GM19240 (cell line): ENCODE measurements around the gene SLBP.
"Not testable (repeated sequence)": the region's sequence is repeated elsewhere in the genome, so short reads cannot be mapped to it uniquely, and the experiment has no call there.

Source experiments
- DNase-seq: peaks from one replicate; pipeline ENCODE4 v3.0.0; 2011; ENCODE audit warnings: low spot score; ENCODE audit not compliant: insufficient read length

Gene SLBP

DNA sequence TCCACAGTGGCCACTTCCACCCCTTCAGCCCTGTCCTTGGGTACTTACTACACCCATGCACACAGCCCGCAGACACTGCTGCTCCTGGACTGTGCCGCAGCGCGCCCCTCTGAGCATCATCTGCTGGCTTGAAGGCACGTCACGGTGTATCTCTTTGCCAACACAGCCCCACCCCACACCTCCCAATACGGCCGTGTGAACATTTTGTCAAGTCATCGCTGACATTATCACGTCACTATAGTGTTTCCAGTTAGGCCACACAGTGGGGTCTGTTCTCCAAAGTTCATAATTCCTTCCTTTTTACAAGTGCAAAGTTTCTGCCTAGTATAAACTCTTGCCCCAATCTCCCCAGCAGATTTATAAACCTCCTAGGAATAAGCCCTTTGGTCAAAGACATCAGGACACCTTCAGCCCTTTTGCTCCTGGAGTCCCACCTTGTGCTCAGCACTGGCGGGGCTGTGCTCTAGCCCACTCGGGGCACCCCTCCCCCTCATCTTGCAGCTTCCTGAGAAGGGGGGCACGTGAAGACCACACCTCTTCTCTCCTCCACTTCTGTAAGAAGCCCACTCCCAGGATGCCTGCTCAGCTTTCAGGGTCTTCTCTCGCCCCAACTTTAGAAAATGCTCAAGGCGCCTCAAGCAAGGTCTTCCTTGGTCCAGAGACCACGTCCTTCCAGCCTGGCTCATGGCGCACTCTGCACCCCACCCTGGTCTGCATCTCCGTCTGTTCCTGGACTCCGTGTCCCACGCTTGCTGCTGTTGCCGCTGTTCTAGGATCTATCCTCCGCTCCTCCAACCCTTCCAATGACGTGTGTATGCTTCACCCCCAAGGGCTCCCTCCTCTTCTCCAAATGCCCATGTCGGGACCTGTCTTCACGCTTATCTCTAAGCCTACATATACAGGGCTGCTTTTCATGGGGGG is 35.3 kb downstream of the SLBP start:
- DNase-seq = no peak

DNA sequence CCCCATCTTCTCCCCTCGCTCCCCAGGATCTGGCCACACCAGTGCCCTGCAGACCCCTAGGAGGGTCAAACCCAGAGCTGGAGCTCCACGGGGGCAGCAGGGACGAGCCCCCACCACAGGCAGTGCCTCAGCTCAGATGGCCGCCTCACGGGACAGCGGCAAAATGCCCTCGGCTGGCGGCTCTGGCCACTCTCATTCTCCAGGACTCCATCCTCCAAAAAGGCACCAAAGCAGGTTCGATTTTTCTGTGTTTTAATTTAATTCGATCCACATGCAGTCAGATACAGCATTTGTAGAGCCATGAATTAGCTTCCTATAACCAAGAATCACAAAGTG is 36.3 kb downstream of the SLBP start:
- DNase-seq = no peak

- no peak for DNase-seq
Observed at GRCh38 chr4:1675136-1675801, 36.9 kb downstream of the SLBP start.

- no peak for DNase-seq
Observed at GRCh38 chr4:1674682-1675081, 37.4 kb downstream of the SLBP start.

DNA sequence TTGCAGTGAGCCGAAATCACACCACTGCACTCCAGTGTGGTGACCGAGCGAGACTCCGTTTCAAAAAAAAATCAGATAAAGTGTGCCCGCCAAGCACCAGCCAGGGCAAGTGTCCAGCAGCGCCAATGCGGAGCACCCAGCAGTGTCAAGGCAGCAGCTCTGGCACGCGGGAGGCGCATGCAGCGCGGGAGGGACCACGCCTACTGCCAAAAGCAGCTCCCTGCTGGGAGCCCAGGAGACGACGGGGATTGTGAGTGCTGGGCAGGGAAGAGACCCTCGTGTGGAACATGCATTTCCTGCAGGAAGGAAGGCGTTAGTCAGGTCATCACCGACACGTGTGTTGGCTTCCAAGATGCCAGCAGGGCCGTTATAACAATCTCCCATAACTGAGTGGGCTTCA is 38.4 kb downstream of the SLBP start:
- DNase-seq = no peak

DNA sequence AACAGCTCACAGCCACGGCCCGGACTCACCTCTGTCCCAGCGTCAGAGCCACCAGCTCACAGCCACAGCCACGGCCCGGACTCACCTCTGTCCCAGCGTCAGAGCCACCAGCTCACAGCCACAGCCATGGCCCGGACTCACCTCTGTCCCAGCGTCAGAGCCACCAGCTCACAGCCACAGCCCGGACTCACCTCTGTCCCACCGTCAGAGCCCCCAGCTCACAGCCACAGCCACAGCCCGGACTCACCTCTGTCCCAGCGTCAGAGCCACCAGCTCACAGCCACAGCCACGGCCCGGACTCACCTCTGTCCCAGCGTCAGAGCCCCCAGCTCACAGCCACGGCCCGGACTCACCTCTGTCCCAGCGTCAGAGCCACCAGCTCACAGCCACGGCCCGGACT is 41.1 kb downstream of the SLBP start:
- DNase-seq = not testable (repeated sequence)

DNA sequence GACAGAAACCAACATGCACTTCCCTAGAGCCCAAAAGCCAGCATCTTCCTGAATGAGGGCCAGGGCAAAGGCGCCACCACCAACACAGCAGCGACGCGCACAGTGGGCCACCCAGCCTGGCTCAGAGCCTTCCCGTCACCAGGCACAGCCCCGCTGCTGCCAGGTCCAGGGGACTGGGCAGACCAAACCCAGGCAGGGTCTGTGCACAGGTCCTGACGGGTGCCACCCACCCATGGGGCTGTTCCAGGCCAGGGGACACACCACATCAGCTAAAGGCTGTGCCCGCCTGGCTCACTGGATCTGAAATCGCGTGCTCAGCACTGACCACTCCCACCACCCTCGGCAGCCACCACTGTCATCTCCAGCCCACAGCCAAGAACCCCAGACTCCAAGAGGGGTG is 41.8 kb downstream of the SLBP start:
- no peak for DNase-seq

DNA sequence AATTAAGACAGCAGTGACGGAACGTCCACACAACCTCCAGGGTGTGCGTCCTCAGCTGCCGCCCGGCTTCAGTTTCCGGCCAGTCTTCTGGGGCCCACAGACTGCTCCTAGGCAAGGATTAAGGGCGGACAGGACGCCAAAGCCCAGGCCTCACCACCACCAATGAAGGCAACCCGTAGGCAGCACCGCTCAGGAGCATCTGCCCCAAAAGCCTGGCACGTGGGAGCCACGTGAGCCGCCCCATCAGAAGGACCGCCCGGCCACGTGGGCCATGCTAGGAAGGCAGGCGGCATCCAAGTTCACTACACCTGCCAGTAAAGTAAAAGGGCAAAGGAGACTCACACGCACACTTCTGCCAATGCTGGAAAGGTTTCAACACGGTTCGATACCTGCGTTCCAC is 42.3 kb downstream of the SLBP start:
- no peak for DNase-seq

GRCh38 chr4:1669270-1669669 is 42.8 kb downstream of the SLBP start:
- DNase-seq = no peak

DNA sequence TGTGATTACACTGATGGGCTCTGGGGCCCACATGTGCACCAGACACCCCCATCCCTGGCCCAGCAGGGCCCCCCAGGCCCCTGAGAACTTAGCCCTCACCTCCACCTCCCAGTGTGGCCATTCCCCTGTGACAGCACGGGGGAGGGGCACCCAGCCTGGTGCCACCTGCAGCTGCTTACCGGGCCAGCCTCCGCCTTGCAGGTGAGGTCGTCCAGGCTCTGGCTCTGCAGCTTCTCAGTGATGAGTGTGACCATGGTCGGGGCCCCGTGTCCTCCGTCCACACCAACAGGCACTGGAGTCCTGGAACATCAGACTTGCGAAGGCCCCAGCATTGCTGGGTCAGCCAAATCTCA is 43.7 kb downstream of the SLBP start:
- DNase-seq = no peak

DNA sequence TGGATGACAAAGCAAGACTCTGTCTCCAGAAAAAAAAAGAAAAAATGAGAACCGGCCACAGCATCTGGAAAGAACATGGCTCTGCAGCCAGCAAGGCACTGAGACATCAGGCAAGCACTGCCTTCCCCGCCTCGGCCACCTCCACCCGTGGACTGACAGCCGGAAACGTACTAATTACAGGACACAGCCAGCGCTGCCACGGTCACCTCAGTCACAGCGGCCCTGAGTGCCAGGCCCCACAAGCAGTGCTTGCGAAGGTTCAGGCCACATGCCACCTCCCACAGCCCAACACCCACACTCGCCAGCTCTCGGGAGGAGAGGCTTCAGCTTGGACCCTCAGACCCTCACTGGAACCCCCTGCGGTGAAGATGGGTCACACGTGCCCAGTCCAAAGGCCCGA is 44.8 kb downstream of the SLBP start:
- DNase-seq = no peak

DNA sequence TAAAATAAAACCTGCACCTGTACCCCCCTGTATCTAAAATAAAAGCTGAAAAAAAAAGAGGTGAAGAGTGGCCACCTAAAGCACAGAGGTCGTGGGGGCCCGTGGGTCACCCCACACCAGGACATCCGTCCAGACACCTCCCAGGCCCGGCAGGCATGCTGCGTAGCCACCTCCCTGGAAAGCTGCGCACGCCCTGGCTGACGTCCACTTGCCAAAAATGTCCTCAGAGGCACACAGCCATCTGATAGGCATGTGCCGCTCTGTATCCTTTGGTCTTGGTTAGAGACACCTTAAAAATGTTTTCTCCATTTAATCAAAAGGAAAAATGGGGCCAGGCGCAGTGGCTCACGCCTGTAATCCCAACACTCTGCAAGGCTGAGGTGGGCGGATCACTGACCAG is 45.7 kb downstream of the SLBP start:
- DNase-seq = no peak

- DNase-seq = no peak
Observed at GRCh38 chr4:1664141-1664540, 48.0 kb downstream of the SLBP start.

GRCh38 chr4:1663549-1663948 is 48.6 kb downstream of the SLBP start:
- DNase-seq = no peak

GRCh38 chr4:1661695-1662094 is 50.4 kb downstream of the SLBP start:
- no peak for DNase-seq

DNA sequence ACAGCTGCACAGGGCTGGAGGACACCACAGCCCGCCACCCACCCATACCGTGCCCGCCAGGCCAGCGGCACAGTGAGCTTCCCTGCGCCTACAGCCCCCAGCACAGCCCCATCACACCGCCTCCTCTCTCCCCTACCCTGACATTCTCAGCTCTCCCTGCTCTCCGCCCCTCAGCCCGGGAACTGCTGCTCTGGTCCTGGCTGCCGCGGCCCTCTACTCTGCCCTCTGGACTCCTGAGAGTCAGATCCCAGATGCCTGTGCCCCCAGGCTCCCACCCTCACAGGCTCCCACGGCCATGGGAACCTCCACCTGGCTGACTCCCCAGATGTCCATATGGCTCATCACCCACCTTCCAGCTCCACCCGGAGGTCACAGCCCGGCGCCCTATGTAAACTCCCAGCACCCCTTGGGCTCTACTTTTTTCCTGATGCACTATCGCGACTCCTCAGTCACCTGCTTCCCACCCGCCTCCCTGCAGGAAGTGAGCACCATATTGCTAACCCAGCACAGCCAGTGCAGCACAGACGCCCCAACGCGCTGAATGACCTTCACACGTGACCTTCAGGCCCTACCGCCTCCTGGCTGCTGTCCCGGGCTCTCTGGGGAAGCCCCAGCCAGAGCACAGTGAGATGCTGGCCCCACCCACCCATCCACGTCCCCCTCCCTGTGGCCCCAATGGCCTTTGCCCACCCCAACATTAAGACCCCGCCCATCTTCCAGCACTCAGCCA is 51.0 kb downstream of the SLBP start:
- no peak for DNase-seq

GRCh38 chr4:1659104-1660043 is 52.7 kb downstream of the SLBP start:
- no peak for DNase-seq

DNA sequence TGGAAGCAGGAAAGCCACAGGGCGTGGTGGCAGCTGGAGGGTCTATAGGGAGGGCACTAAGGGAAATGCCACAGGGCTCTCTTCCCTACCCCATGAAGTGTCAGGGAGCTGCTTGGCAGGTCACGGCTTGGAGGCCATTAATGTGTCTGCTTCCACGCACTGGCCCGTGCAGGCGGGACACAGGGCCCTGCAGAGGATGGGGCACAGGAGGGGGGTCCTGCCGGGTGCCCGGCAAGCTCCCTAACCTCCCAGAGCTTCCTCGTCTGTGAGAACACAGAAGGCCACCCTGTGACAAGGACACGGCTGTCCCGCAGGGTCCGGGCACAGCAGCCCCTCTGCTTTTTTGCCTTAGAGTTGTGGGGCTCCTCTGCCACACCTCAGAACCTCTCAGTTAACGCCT is 53.5 kb downstream of the SLBP start:
- no peak for DNase-seq

GRCh38 chr4:1658146-1658545 is 54.0 kb downstream of the SLBP start:
- DNase-seq = no peak

GRCh38 chr4:1656986-1657385 is 55.1 kb downstream of the SLBP start:
- DNase-seq = no peak

DNA sequence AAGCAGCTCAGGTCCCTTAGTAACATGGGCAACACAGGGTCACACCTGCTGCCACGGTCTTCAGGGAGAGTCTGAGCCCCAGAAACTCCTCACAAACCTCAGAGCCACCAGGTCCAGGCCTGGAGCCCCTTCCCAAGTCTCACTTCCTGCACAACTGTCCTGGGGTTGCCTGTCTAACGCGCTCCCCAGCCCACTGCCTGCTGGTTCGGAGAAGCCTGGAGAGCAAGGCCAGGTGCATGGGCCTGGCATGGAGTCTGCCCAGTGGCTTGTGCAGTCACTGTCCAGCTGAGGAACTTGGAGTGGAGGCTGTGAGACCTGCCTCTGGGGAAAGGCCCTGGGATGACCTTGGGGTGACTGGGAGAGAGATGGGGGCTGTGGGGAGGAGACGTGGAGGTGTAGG is 56.0 kb downstream of the SLBP start:
- no peak for DNase-seq
